MM.1S (cell line): ENCODE measurements around the gene SZT2.

Experiments
- EZH2 ChIP-seq: fragments of 300-600 bp; sonication (generic); optimal IDR thresholded peaks from 2 replicates; pipeline ENCODE3; 2017; ENCODE audit warnings: low read depth, mild to moderate bottlenecking, antibody characterized with exemption, low read length, mixed read lengths
- EZH2phosphoT487 ChIP-seq: fragments of 300-600 bp; sonication (generic); IDR thresholded peaks from 2 replicates; pipeline ENCODE4 v1.6.1; 2018; ENCODE audit warnings: antibody characterized with exemption, low read length
- TF ChIP-seq, protein P1 (sequence below): fragments of 300-600 bp; sonication (generic); IDR thresholded peaks from 2 replicates; pipeline ENCODE4 v1.5.1; 2016; ENCODE audit warnings: antibody characterized with exemption, low read length, mixed read lengths

GRCh38 chr1:43473463-43473862 lies 83.8 kb downstream of the SZT2 start:
- TF ChIP-seq, protein P1, sequence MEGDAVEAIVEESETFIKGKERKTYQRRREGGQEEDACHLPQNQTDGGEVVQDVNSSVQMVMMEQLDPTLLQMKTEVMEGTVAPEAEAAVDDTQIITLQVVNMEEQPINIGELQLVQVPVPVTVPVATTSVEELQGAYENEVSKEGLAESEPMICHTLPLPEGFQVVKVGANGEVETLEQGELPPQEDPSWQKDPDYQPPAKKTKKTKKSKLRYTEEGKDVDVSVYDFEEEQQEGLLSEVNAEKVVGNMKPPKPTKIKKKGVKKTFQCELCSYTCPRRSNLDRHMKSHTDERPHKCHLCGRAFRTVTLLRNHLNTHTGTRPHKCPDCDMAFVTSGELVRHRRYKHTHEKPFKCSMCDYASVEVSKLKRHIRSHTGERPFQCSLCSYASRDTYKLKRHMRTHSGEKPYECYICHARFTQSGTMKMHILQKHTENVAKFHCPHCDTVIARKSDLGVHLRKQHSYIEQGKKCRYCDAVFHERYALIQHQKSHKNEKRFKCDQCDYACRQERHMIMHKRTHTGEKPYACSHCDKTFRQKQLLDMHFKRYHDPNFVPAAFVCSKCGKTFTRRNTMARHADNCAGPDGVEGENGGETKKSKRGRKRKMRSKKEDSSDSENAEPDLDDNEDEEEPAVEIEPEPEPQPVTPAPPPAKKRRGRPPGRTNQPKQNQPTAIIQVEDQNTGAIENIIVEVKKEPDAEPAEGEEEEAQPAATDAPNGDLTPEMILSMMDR: no peak
- no peak for TF ChIP-seq EZH2
- no peak for TF ChIP-seq EZH2phosphoT487
